Cardiac fibroblast (primary cell): ENCODE results near the gene AICDA.
A peak's percentile ranks its signal among the peaks of the same experiment; 100 is the strongest.

Experiments used
- DNase-seq, 2 donors: peaks; one replicate each; pipeline versions ENCODE4 v3.0.0 to v3.0.0-alpha.2; 2010; ENCODE audit warnings: low read depth in 2 of 2
- H3K4me3 ChIP-seq, 2 donors: replicated peaks in 1 of 2; 1 replicate in 1 of 2; 2 replicates in 1 of 2; pipeline ENCODE4 v1.5.1; 2011; ENCODE audit warnings: low read depth in 2 of 2, low read length in 2 of 2, mild to moderate bottlenecking in 2 of 2, moderate library complexity in 1 of 2
- CTCF ChIP-seq: IDR thresholded peaks from one replicate; pipeline ENCODE4 v1.5.1; 2011; ENCODE audit warnings: low read depth, mild to moderate bottlenecking, low read length, inconsistent platforms

AICDA gene

GRCh38 chr12:8612629-8613028 lies at the start of gene AICDA:
Gene AICDA, minus strand, starts transcription at chr12:8612859. Its CDS starts 92 bp downstream, at chr12:8612767.
- DNase-seq = no peak
- no peak within 1 kb of the TSS for H3K4me3 ChIP-seq
- TF ChIP-seq CTCF = no peak

- TF ChIP-seq CTCF = no peak
- DNase-seq = no peak
- peak overlapping the region in 1 of 2 donors; percentile 50 for H3K4me3 ChIP-seq
Observed at GRCh38 chr12:8661751-8662150, 49.1 kb upstream of the AICDA start.

- peak in 1 of 2 donors; percentile 33 for DNase-seq
- TF ChIP-seq CTCF = no peak
- H3K4me3 ChIP-seq = peak overlapping the region in 1 of 2 donors; percentile 5
Observed at GRCh38 chr12:8661016-8661415, 48.4 kb upstream of the AICDA start.

GRCh38 chr12:8658346-8658745 lies 45.7 kb upstream of the AICDA start:
- no peak overlapping the region for H3K4me3 ChIP-seq
- DNase-seq = peak; percentile 63 to 71
- TF ChIP-seq CTCF = no peak

- DNase-seq = no peak
- no peak overlapping the region for H3K4me3 ChIP-seq
- TF ChIP-seq CTCF = no peak
Observed at GRCh38 chr12:8655421-8655820, 42.8 kb upstream of the AICDA start.

- DNase-seq = no peak
Observed at GRCh38 chr12:8648576-8649205, 36.0 kb upstream of the AICDA start.

More at GRCh38 chr12:8648576-8649205, 36.0 kb upstream of the AICDA start:
- H3K4me3 ChIP-seq = no peak overlapping the region
- no peak for TF ChIP-seq CTCF
